Stomach (tissue), 9 donors: ENCODE measurements around the gene DUSP16. TPM values are rescaled to one million over a fixed set of nuclear protein-coding genes. Genes with fewer than 3 reads are reported as not detected.
A peak's percentile ranks its signal among the peaks of the same experiment; 100 is the strongest.

Experiments used
- DNase-seq, 2 donors: peaks; one replicate each; pipeline versions ENCODE4 v3.0.0 to v3.0.0-alpha.2; 2013 to 2019
- H3K27ac ChIP-seq, 5 donors: fragments of 200-600 bp in 4 of 5; sonication (generic) in 4 of 5; one replicate each; pipeline ENCODE4 v1.5.1; 2013 to 2019; ENCODE audit warnings: mild to moderate bottlenecking in 1 of 5, moderate library complexity in 1 of 5
- H3K27me3 ChIP-seq, 3 donors: fragments of 200-600 bp; sonication (generic); one replicate each; pipeline ENCODE4 v1.5.1; 2017 to 2019; ENCODE audit warnings: mixed run types in 1 of 3
- H3K36me3 ChIP-seq, 4 donors: fragments of 200-600 bp; sonication (generic); 1 replicate in 3 of 4; 2 replicates in 1 of 4; pipeline ENCODE4 v1.5.1; 2016 to 2019
- H3K4me1 ChIP-seq, 4 donors: fragments of 200-600 bp; sonication (generic); one replicate each; pipeline ENCODE4 v1.5.1; 2016 to 2019
- H3K4me3 ChIP-seq, 4 donors: fragments of 200-600 bp; sonication (generic) in 3 of 4; one replicate each; pipeline ENCODE4 v1.5.1; 2016 to 2019; ENCODE audit warnings: mild to moderate bottlenecking in 1 of 4
- H3K9me3 ChIP-seq, 4 donors: fragments of 200-600 bp; sonication (generic); one replicate each; pipeline ENCODE4 v1.5.1; 2016 to 2019
- EP300 ChIP-seq: sonication (generic); formaldehyde crosslinking; IDR thresholded peaks from one replicate; pipeline ENCODE4 v1.6.1; 2017; ENCODE audit warnings: antibody characterized with exemption
- POLR2A ChIP-seq, 4 donors: fragments of 450-650 bp; IDR thresholded peaks; one replicate each; pipeline ENCODE4 v1.6.1; 2016; ENCODE audit warnings: antibody characterized with exemption in 4 of 4, control low read depth in 2 of 4, mild to moderate bottlenecking in 1 of 4, moderate library complexity in 1 of 4
- POLR2AphosphoS5 ChIP-seq, 3 donors: sonication (generic); formaldehyde crosslinking; IDR thresholded peaks; one replicate each; pipeline ENCODE4 v1.6.1; 2016; ENCODE audit warnings: antibody characterized with exemption in 3 of 3
- WGBS, 5 donors: extraction: QIAGEN DNeasy Blood & Tissue Kit in 3 of 5; methylation state at CpG; one replicate each; pipeline versions ENCODE4 v1.1.5 to v1.1.7; 2013 to 2018; 5-methylcytosine and 5-hydroxymethylcytosine counted together
- intact Hi-C: fragments of 100-400 bp; cut with DNase I; formaldehyde crosslinking; loops from one replicate; pipeline ENCODE4 v1.15.1; 2023; ENCODE audit warnings: low total_unique reads
- polyA plus RNA-seq, 3 donors: library from polyadenylated mRNA; stranded (reverse); fragments of 200-250 nt; gene quantifications; one replicate each; pipeline ENCODE4 v1.2.3, GENCODE V29; 2013
- total RNA-seq, 5 donors: library from RNA; depleted of rRNA; stranded (reverse); fragments of >200 nt; gene quantifications; one replicate each; pipeline versions ENCODE4 v1.1.0 to v1.2.3, GENCODE V29; 2014 to 2016
- TF ChIP-seq, protein P1 (sequence below), 7 experiments: fragments of 450-650 bp in 4 of 7; fragments of 200-600 bp in 3 of 7; sonication (generic) in 3 of 7; IDR thresholded peaks; one replicate each; pipeline ENCODE4 v1.5.1; 2016 to 2019; ENCODE audit warnings: antibody characterized with exemption in 7 of 7, control low read depth in 2 of 7, mild to moderate bottlenecking in 1 of 7
- donor health status: healthy with polysubstance abuse.
- donor health status: Bipolar disorder and iron deficiency.
- donor health status: healthy.

Gene DUSP16
- total and polyA plus RNA-seq, 8 donors, result 4.9 to 34.8 (median 22.6) TPM

DNA sequence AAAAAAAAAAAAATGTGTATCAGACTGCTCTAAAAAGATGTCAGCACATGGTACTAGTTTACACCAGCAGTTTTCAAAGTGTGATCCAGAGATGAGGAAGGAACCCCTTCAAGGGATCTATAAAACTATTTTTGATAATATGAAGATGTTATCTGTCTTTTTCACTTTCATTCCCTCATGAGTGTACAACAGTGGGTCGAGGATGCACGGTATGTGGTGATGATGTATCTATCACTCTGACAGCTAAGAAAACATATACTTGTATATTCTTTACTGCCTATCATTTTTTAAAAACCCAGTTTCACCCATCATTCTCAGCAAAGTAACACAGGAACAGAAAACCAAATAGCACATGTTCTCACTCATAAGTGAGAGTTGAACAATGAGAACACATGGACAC, 12.4 kb downstream of the DUSP16 start:
- WGBS, 5 donors, result 87 to 94% (median 92%) methylated on average over 2 of the region's 2 CpGs
- Histone ChIP-seq H3K36me3 (peaks cover 0 to 18% (median 8%) of the 10 kb centered on the region in 4 donors), H3K4me3 (no peak overlapping the region), H3K27me3 (no peaks in the 10 kb centered on the region), H3K27ac (no peak overlapping the region), H3K4me1 (peaks cover 0 to 22% (median 7%) of the 10 kb centered on the region in 4 donors), H3K9me3 (no peaks in the 10 kb centered on the region)
- intact Hi-C loops, result no loop called here
- no peak for DNase-seq
- TF ChIP-seq POLR2A (IDR thresholded peaks at IDR 0.05) (no peak), EP300 (no peak)

DNA sequence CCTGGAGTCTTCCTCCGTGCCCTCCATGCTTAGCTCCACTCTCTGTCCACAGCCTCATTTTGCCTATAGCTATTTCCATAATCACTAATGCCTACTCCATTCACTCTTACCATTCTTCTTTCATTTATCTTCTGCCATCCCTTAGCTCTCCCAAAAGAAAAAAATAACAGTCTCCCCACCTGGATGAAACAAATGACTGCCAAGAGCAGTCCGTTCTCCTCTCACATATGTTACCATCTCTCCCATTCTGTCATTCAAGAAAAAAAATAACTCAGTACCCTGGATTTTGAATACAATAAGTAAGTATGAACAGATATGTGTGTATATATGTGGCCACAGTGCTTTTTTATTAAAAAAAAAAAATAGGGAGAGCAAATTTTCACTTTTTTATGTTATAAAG, 13.2 kb downstream of the DUSP16 start:
- DNase-seq, result no peak
- intact Hi-C loops, result no loop called here
- peaks cover 0 to 18% (median 8%) of the 10 kb centered on the region in 4 donors for H3K36me3 ChIP-seq
- peaks cover 0 to 22% (median 4%) of the 10 kb centered on the region in 4 donors for H3K4me1 ChIP-seq
- no peak overlapping the region for H3K27ac ChIP-seq
- H3K4me3 ChIP-seq, result no peak overlapping the region
- 96 to 100% (median 97%) methylated on average over 2 of the region's 2 CpGs for WGBS, 5 donors
- H3K27me3 ChIP-seq, result no peaks in the 10 kb centered on the region
- no peaks in the 10 kb centered on the region for H3K9me3 ChIP-seq
- TF ChIP-seq EP300, result no peak
- no peak for TF ChIP-seq POLR2A (IDR thresholded peaks at IDR 0.05)
- TF ChIP-seq, protein P1, sequence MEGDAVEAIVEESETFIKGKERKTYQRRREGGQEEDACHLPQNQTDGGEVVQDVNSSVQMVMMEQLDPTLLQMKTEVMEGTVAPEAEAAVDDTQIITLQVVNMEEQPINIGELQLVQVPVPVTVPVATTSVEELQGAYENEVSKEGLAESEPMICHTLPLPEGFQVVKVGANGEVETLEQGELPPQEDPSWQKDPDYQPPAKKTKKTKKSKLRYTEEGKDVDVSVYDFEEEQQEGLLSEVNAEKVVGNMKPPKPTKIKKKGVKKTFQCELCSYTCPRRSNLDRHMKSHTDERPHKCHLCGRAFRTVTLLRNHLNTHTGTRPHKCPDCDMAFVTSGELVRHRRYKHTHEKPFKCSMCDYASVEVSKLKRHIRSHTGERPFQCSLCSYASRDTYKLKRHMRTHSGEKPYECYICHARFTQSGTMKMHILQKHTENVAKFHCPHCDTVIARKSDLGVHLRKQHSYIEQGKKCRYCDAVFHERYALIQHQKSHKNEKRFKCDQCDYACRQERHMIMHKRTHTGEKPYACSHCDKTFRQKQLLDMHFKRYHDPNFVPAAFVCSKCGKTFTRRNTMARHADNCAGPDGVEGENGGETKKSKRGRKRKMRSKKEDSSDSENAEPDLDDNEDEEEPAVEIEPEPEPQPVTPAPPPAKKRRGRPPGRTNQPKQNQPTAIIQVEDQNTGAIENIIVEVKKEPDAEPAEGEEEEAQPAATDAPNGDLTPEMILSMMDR (IDR thresholded peaks at IDR 0.05), result no peak
- no peak for TF ChIP-seq POLR2AphosphoS5 (IDR thresholded peaks at IDR 0.05)

DNA sequence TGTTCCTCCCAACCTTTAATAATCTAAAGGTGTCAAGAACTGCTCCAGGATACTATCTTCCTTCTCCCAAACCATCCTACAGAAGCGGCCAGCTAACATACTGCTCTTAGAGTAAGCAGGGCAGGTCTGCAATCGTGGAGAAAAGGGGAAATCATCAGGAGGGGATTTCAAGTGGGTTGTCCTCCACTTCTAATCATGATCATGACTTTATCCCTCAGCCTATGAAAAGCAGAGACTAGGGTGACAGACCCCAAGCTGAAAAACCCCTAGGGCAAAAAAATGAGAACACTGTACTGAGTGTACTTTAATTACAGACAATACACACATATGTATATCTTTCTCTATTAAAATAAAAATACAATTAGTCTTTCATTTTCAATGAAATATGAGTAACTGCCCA, 13.9 kb downstream of the DUSP16 start:
- Histone ChIP-seq H3K27ac (no peak overlapping the region), H3K4me1 (peaks cover 0 to 29% (median 4%) of the 10 kb centered on the region in 4 donors), H3K36me3 (peaks cover 0 to 18% (median 8%) of the 10 kb centered on the region in 4 donors), H3K4me3 (no peak overlapping the region), H3K9me3 (no peaks in the 10 kb centered on the region), H3K27me3 (no peaks in the 10 kb centered on the region)
- TF ChIP-seq POLR2A (IDR thresholded peaks at IDR 0.05) (no peak), POLR2AphosphoS5 (IDR thresholded peaks at IDR 0.05) (no peak), EP300 (no peak)
- DNase-seq, result no peak
- 77 to 90% (median 82%) methylated on average over 2 of the region's 2 CpGs for WGBS, 5 donors
- intact Hi-C loops, result no loop called here

DNA sequence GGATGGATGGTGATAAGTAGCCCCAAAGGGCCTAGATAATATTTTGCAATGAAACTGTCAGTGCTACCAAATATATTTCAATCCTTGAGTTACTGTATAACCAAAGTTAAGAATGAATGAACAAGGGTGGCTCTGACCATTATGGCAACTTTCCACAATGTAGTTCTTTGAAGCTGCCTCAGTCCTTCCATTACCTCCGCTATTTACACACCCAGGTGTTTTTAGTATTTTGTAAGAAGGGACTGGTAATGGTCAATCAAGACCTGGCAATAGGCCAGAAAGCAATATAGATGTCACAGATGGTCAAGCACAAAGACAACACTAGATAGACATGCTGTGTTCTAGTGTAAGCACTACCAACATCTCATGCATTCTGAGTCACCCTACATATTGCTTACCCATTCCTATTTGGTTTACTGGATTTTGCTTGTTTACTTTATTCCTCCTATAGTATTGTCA, 16.3 kb downstream of the DUSP16 start:
- peaks cover 0 to 34% (median 4%) of the 10 kb centered on the region in 4 donors for H3K4me1 ChIP-seq
- WGBS, 5 donors, result 69 to 81% (median 76%) methylated on average over 1 of the region's 1 CpG
- H3K9me3 ChIP-seq, result no peaks in the 10 kb centered on the region
- no peaks in the 10 kb centered on the region for H3K36me3 ChIP-seq
- H3K27me3 ChIP-seq, result no peaks in the 10 kb centered on the region
- peak in 1 of 2 donors; percentile 45 for DNase-seq
- intact Hi-C loops, result no loop called here
- no peak for TF ChIP-seq POLR2AphosphoS5 (IDR thresholded peaks at IDR 0.05)
- TF ChIP-seq EP300, result no peak
- H3K27ac ChIP-seq, result no peak overlapping the region
- H3K4me3 ChIP-seq, result no peak overlapping the region

DNA sequence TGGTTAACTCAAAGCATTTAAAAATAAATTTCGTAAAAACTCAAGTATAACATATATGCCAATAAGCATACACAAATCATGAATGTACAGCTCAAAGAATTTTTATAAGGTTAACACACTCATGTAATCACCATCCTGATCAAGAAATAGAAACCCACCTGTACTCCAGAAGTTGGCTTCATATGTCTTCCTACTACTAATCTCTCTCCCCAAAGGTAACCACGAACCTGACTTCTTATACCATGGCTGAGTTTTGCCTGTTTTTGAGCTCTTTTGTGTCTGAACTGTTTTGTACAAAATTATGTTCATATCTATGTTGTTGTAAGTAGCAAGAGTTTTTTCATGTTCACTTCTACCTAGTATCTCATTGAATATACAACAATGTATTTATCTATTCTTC, 18.7 kb downstream of the DUSP16 start:
- TF ChIP-seq POLR2A (IDR thresholded peaks at IDR 0.05), result no peak
- TF ChIP-seq EP300, result no peak
- TF ChIP-seq, protein P1 (IDR thresholded peaks at IDR 0.05), result no peak
- TF ChIP-seq POLR2AphosphoS5 (IDR thresholded peaks at IDR 0.05), result no peak
- no peak overlapping the region for H3K4me3 ChIP-seq
- 68 to 81% (median 73%) methylated on average over 2 of the region's 2 CpGs for WGBS, 5 donors
- H3K4me1 ChIP-seq, result peaks cover 0 to 49% (median 13%) of the 10 kb centered on the region in 4 donors
- no peak for DNase-seq
- no peaks in the 10 kb centered on the region for H3K9me3 ChIP-seq
- intact Hi-C loops, result no loop called here
- H3K27ac ChIP-seq, result no peak overlapping the region
- H3K27me3 ChIP-seq, result no peaks in the 10 kb centered on the region
- H3K36me3 ChIP-seq, result no peaks in the 10 kb centered on the region

DNA sequence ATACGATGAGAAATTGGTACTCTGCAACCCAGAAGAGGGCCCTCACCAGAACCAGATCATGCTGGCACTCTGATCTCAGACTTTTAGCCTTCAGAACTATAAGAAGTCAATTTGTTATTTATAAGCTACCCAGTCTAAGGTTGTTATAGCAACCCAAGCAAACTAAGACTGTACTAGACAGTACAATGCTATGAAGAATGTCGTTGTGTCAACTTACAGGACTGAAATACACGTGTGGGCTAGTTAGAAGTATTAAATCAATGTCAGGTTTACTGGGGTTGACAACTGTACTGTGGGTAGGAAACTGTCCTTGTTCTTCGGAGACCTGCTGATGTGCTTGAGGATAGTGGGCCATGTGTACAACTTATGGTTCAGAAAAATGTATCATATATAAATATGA, 19.7 kb downstream of the DUSP16 start:
- Histone ChIP-seq H3K9me3 (no peaks in the 10 kb centered on the region), H3K4me3 (no peak overlapping the region), H3K36me3 (no peaks in the 10 kb centered on the region), H3K4me1 (peaks cover 0 to 51% (median 19%) of the 10 kb centered on the region in 4 donors), H3K27me3 (no peaks in the 10 kb centered on the region), H3K27ac (no peak overlapping the region)
- no peak for DNase-seq
- TF ChIP-seq POLR2AphosphoS5 (IDR thresholded peaks at IDR 0.05) (no peak), EP300 (no peak), POLR2A (IDR thresholded peaks at IDR 0.05) (no peak)
- TF ChIP-seq, protein P1 (IDR thresholded peaks at IDR 0.05), result no peak
- intact Hi-C loops, result no loop called here
- WGBS, 5 donors, result 72 to 84% (median 74%) methylated on average over 4 of the region's 4 CpGs
